Esophagus muscularis mucosa (tissue), 4 donors: ENCODE measurements around the gene PDE1C. TPM values are rescaled to one million over a fixed set of nuclear protein-coding genes. Genes with fewer than 3 reads are reported as not detected.

ENCODE experiments used
- DNase-seq: peaks from one replicate; pipeline ENCODE4 v3.0.0-alpha.2; 2017; ENCODE audit errors: extremely low spot score
- H3K27ac ChIP-seq, 4 donors: fragments of 200-600 bp; sonication (generic); replicated peaks in 1 of 4; 1 replicate in 3 of 4; 2 replicates in 1 of 4; pipeline ENCODE4 v1.5.1; 2016 to 2019; ENCODE audit warnings: mild to moderate bottlenecking in 1 of 4
- H3K27me3 ChIP-seq, 4 donors: fragments of 200-600 bp; sonication (generic); one replicate each; pipeline versions ENCODE4 v1.5.1 to v1.6.0; 2016 to 2019
- H3K36me3 ChIP-seq, 4 donors: fragments of 200-600 bp; sonication (generic); one replicate each; pipeline ENCODE4 v1.5.1; 2016 to 2019
- H3K4me1 ChIP-seq, 4 donors: fragments of 200-600 bp; sonication (generic); one replicate each; pipeline ENCODE4 v1.5.1; 2016 to 2019
- H3K4me3 ChIP-seq, 4 donors: fragments of 200-600 bp; sonication (generic); 1 replicate in 2 of 4; 2 replicates in 2 of 4; pipeline ENCODE4 v1.5.1; 2016 to 2019; ENCODE audit warnings: mild to moderate bottlenecking in 4 of 4, moderate library complexity in 1 of 4
- H3K9me3 ChIP-seq, 4 donors: fragments of 200-600 bp; sonication (generic); 1 replicate in 3 of 4; 2 replicates in 1 of 4; pipeline ENCODE4 v1.5.1; 2016 to 2019
- EP300 ChIP-seq: sonication (generic); formaldehyde crosslinking; IDR thresholded peaks from one replicate; pipeline ENCODE4 v1.6.1; 2017; ENCODE audit warnings: antibody characterized with exemption
- POLR2A ChIP-seq: fragments of 450-650 bp; IDR thresholded peaks from one replicate; pipeline ENCODE4 v1.6.1; 2017; ENCODE audit warnings: antibody characterized with exemption, moderate library complexity, mild to moderate bottlenecking, low read depth
- POLR2AphosphoS5 ChIP-seq, 2 donors: sonication (generic); formaldehyde crosslinking; IDR thresholded peaks; one replicate each; pipeline ENCODE4 v1.6.1; 2017; ENCODE audit warnings: antibody characterized with exemption in 2 of 2
- WGBS: methylation state at CpG from one replicate; pipeline ENCODE4 v1.1.5; 2018; 5-methylcytosine and 5-hydroxymethylcytosine counted together
- intact Hi-C: fragments of 100-400 bp; cut with DNase I; formaldehyde crosslinking; loops from one replicate; pipeline ENCODE4 v1.15.1; 2023
- total RNA-seq, 4 donors: library from RNA; depleted of rRNA; stranded (reverse); fragments of >200 nt; gene quantifications; one replicate each; pipeline versions ENCODE4 v1.1.0 to v1.2.1, GENCODE V29; 2016
- TF ChIP-seq, protein P1 (sequence below), 3 experiments: fragments of 200-600 bp in 2 of 3; fragments of 450-650 bp in 1 of 3; sonication (generic) in 2 of 3; IDR thresholded peaks; one replicate each; pipeline ENCODE4 v1.5.1; 2017 to 2019; ENCODE audit warnings: antibody characterized with exemption in 3 of 3, mild to moderate bottlenecking in 2 of 3, moderate library complexity in 1 of 3

Gene PDE1C
- total RNA-seq, 4 donors from 2014 or later = 13.3 to 25.5 (median 17.3) TPM

DNA sequence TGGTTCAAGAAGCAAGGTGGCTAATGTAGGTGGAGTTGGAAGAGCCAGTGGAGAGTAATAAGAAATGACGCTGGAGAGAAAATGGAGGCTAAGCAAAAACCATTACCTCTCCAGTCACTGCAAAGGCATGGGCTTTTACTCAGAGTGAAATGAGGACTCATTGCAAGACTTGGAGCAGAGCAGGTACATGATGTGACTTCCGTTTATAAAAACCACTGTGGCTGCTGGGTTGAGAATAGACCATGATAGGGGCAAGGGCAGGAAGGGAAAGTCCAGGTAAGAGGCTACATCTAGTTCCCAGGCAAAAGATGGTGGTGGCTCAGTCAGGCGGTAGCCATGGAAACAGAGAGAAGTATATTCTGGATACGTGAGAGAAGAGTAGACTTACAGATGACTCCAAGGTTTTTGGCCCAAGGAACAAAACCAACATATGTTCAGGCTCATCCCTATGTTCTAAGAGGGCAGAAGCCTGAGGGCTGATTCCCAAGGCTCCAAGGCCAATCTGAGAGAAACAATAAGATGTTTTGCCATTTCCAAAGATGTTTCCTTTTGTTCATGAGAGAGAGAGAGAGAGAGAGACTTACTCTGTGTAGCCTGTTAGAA is 21.5 kb upstream of the PDE1C start:
- H3K27ac ChIP-seq = no peak overlapping the region
- no peak overlapping the region for H3K4me3 ChIP-seq
- 87% methylated on average over 4 of the region's 4 CpGs for WGBS
- no peak for DNase-seq
- peaks cover 14 to 18% (median 16%) of the 10 kb centered on the region in 4 donors for H3K4me1 ChIP-seq
- no peaks in the 10 kb centered on the region for H3K36me3 ChIP-seq
- H3K9me3 ChIP-seq = no peaks in the 10 kb centered on the region
- H3K27me3 ChIP-seq = no peaks in the 10 kb centered on the region
- intact Hi-C loops = no loop called here
- TF ChIP-seq EP300 (no peak), POLR2A (no peak), POLR2AphosphoS5 (IDR thresholded peaks at IDR 0.05) (no peak)
- TF ChIP-seq, protein P1, sequence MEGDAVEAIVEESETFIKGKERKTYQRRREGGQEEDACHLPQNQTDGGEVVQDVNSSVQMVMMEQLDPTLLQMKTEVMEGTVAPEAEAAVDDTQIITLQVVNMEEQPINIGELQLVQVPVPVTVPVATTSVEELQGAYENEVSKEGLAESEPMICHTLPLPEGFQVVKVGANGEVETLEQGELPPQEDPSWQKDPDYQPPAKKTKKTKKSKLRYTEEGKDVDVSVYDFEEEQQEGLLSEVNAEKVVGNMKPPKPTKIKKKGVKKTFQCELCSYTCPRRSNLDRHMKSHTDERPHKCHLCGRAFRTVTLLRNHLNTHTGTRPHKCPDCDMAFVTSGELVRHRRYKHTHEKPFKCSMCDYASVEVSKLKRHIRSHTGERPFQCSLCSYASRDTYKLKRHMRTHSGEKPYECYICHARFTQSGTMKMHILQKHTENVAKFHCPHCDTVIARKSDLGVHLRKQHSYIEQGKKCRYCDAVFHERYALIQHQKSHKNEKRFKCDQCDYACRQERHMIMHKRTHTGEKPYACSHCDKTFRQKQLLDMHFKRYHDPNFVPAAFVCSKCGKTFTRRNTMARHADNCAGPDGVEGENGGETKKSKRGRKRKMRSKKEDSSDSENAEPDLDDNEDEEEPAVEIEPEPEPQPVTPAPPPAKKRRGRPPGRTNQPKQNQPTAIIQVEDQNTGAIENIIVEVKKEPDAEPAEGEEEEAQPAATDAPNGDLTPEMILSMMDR (IDR thresholded peaks at IDR 0.05) = no peak

DNA sequence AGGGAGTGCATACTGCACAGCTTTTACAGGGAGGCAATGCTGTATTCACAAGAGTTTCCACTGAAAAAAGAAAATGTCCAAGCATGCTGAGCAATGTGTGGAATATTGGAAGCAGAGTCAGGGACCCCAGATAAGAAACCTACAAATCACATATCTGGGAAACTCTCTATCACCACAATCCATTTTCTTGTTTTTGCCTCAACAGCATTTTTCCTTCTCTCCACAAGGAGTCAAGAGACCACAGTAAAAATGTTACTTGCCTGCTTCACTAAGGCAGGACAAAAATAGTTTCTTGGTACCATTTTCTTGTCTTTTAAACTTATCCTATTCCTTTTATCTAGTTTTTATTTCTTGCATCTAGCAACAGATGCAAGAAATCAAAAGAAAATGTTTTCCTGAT is 19.5 kb upstream of the PDE1C start:
- intact Hi-C loops = no loop called here
- no peak for DNase-seq

DNA sequence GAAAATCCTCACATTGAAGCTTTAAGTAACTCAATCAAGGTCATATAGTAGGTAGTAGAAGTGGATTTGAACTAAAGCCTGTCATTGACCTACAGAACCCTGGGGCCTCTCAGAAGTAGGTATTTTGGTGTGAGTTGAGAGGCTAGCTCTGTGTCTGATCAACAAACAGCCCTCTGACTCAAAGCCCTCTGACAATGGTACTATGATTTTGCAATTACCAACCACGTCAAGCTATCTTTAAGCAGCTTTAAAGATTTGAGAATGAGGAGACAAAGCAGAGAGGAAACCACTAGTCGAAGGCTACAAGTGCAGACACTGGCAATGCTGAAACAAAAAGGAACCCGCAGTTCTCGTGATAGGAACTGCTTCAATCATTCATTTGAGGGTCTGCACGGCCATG is 19.0 kb upstream of the PDE1C start:
- H3K27ac ChIP-seq = no peak overlapping the region
- no peak overlapping the region for H3K4me3 ChIP-seq
- no peak for TF ChIP-seq EP300
- no peaks in the 10 kb centered on the region for H3K27me3 ChIP-seq
- no peaks in the 10 kb centered on the region for H3K36me3 ChIP-seq
- 87% methylated on average over 5 of the region's 5 CpGs for WGBS
- DNase-seq = no peak
- H3K9me3 ChIP-seq = no peaks in the 10 kb centered on the region
- intact Hi-C loops = no loop called here
- peaks cover 14 to 18% (median 16%) of the 10 kb centered on the region in 4 donors for H3K4me1 ChIP-seq

More for the DNA sequence above, 19.5 kb upstream of the PDE1C start:
- TF ChIP-seq EP300 (no peak), POLR2A (no peak), POLR2AphosphoS5 (IDR thresholded peaks at IDR 0.05) (no peak)
- TF ChIP-seq, protein P1 (IDR thresholded peaks at IDR 0.05) = no peak
- no peaks in the 10 kb centered on the region for H3K27me3 ChIP-seq
- H3K4me3 ChIP-seq = no peak overlapping the region
- no peaks in the 10 kb centered on the region for H3K9me3 ChIP-seq
- no peaks in the 10 kb centered on the region for H3K36me3 ChIP-seq
- H3K4me1 ChIP-seq = peaks cover 14 to 18% (median 16%) of the 10 kb centered on the region in 4 donors
- H3K27ac ChIP-seq = no peak overlapping the region

DNA sequence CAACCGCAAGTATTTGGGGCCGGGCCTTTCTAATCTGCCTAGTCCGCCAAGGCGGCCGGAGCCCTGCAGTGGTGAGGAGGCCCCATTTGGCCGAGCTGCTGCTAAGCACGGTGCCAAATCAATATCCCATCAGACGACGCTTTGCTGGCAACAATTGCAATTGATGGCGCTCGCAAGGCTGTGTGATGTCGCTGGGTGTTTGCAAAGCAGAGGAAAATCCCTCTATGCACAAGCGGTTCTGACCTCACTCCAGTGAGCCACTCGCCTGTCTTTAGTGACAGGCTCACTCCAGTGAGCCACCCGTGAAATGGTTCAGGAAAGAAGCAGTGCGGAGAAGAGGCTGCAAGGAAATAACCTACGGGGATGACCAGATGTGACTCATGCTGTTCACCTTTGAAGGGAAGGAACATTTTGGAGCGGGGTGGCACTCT is 18.3 kb upstream of the PDE1C start:
- intact Hi-C loops = no loop called here
- no peaks in the 10 kb centered on the region for H3K36me3 ChIP-seq
- no peaks in the 10 kb centered on the region for H3K27me3 ChIP-seq
- no peaks in the 10 kb centered on the region for H3K9me3 ChIP-seq
- TF ChIP-seq POLR2A = no peak
- no peak for TF ChIP-seq EP300
- TF ChIP-seq, protein P1 (IDR thresholded peaks at IDR 0.05) = no peak
- TF ChIP-seq POLR2AphosphoS5 (IDR thresholded peaks at IDR 0.05) = no peak
- DNase-seq = no peak
- H3K27ac ChIP-seq = no peak overlapping the region
- 77% methylated on average over 18 of the region's 18 CpGs for WGBS
- H3K4me1 ChIP-seq = peaks cover 11 to 15% (median 12%) of the 10 kb centered on the region in 4 donors
- no peak overlapping the region for H3K4me3 ChIP-seq

DNA sequence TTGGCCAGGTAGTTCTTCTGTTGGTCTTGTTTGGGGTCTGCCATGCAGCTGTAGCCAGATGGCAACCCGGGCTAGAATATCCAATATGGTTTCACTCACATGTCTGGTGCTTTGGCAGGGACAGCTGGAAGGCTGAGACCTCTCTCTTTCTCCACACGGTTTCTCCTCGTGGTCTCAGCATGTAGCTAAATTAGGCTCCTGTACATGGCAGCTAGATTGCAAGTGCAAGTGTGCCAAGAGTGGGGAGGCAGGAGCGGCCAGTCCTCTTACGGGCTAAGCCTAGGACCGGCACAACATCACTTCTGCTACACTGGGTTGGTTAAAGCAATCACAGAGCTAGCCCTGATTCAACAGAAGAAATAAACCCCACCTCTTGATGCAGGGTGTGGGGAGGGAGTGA is 9.3 kb upstream of the PDE1C start:
- Histone ChIP-seq H3K27ac (no peak overlapping the region), H3K4me3 (no peak overlapping the region), H3K4me1 (peaks cover 0 to 22% (median 0%) of the 10 kb centered on the region in 4 donors), H3K36me3 (no peaks in the 10 kb centered on the region), H3K27me3 (no peaks in the 10 kb centered on the region), H3K9me3 (no peaks in the 10 kb centered on the region)
- no peak for DNase-seq
- 60% methylated on average over 4 of the region's 6 CpGs for WGBS
- intact Hi-C loops = loop anchor here (5.0 kb wide), 1 partner anchor 83 kb away; no protein-coding TSS in a partner anchor
- no peak for TF ChIP-seq EP300
- TF ChIP-seq, protein P1 (IDR thresholded peaks at IDR 0.05) = no peak
- TF ChIP-seq POLR2AphosphoS5 (IDR thresholded peaks at IDR 0.05) = no peak
- no peak for TF ChIP-seq POLR2A
